Sigmoid colon (tissue), 4 donors: ENCODE results near the gene FHL2.

Experiments
- POLR2A ChIP-seq, 2 donors: fragments of 450-650 bp; IDR thresholded peaks; one replicate each; pipeline ENCODE4 v1.6.1; 2016; ENCODE audit warnings: antibody characterized with exemption in 2 of 2, mild to moderate bottlenecking in 2 of 2, moderate library complexity in 2 of 2
- POLR2AphosphoS5 ChIP-seq, 4 donors: sonication (generic); formaldehyde crosslinking; IDR thresholded peaks; one replicate each; pipeline ENCODE4 v1.6.1; 2017; ENCODE audit warnings: antibody characterized with exemption in 4 of 4
- TF ChIP-seq, protein P1 (sequence below), 4 experiments: fragments of 450-650 bp in 3 of 4; fragments of 200-600 bp in 1 of 4; IDR thresholded peaks; one replicate each; pipeline ENCODE4 v1.5.1; 2016 to 2019; ENCODE audit warnings: antibody characterized with exemption in 4 of 4, mild to moderate bottlenecking in 3 of 4, moderate library complexity in 2 of 4

GRCh38 chr2:105390454-105390853 lies 8.4 kb downstream of the FHL2 start:
- TF ChIP-seq, protein P1, sequence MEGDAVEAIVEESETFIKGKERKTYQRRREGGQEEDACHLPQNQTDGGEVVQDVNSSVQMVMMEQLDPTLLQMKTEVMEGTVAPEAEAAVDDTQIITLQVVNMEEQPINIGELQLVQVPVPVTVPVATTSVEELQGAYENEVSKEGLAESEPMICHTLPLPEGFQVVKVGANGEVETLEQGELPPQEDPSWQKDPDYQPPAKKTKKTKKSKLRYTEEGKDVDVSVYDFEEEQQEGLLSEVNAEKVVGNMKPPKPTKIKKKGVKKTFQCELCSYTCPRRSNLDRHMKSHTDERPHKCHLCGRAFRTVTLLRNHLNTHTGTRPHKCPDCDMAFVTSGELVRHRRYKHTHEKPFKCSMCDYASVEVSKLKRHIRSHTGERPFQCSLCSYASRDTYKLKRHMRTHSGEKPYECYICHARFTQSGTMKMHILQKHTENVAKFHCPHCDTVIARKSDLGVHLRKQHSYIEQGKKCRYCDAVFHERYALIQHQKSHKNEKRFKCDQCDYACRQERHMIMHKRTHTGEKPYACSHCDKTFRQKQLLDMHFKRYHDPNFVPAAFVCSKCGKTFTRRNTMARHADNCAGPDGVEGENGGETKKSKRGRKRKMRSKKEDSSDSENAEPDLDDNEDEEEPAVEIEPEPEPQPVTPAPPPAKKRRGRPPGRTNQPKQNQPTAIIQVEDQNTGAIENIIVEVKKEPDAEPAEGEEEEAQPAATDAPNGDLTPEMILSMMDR (IDR thresholded peaks at IDR 0.05), result no peak
- TF ChIP-seq POLR2AphosphoS5 (IDR thresholded peaks at IDR 0.05), result no peak
- TF ChIP-seq POLR2A (IDR thresholded peaks at IDR 0.05), result no peak
